Measurements from ENCODE around the gene NUDT8.
A peak's percentile ranks its signal among the peaks of the same experiment; 100 is the strongest.
"Not testable (repeated sequence)": the region's sequence is repeated elsewhere in the genome, so short reads cannot be mapped to it uniquely, and the experiment has no call there.

NUDT8 gene

DNA sequence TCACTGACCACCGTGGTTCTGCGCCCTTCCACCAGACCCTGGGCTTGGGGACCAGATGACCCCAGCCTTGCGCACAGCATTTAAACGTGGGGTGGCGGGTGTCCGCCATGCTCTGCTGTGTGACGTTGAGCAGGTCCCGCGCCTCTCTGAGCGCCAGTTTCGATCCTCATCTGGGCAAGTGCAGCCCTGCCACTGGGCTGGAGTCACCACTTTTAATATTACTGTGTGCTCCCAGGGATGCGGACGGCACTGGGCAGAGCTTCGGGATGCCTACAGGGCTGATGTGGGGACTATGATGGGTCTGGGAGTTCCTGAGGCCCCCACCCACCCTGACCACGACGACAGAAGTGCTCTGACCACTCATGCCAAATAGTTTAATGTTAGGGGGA lies 1.2 kb upstream of the NUDT8 start:
- H3K9ac ChIP-seq (ENCODE audit: low read depth, low read length): peak overlapping the region; percentile 72; the same call in 1 of the 2 replicates
- no peaks in the 10 kb centered on the region for H3K9me3 ChIP-seq (ENCODE audit: control insufficient read depth, insufficient read depth, low read length)
- H3K36me3 ChIP-seq (ENCODE audit: insufficient read depth, low read length): no peaks in the 10 kb centered on the region
- H3K4me1 ChIP-seq (ENCODE audit: insufficient read depth, low read length): peaks cover 5% of the 10 kb centered on the region; the same call in 1 of the 2 replicates

DNA sequence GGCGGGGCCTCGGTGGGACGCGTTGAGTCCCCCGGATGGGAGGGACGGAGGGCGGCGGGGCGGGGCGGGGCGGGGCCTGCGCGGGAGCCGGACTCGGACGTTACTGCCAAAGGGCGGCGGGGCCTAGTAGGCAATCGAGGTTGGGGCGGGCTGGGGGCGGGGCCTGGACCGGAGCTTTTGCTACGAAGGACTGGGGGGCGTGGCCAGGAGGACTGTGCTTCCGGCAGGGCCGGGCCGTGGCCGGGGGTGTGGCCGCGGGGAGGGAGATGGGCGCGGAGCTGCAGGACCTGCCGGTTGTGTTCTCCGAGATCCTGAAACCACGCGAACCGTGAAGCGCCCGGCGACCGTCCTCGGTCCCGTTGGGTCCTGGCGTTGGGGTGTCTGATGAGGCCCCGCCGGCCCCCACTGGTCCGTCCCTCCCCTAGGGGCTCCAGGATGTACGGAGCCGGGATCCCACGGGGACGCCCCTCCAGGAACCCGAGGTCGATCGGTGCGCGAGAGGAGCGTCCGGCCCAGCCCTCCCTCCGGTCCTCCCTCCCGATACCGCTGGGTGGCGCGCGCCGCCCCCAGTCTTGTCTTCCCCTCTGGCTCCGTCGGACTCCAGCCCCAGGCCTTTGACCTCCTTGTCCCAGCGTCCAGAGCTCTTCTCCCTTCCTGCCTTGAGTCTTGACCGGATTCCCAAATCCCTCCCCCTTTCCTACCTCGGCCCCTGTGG lies 648 bp upstream of the NUDT8 start:
- Histone ChIP-seq H3K4me1 (ENCODE audit: insufficient read depth, low read length) (peaks cover 5% of the 10 kb centered on the region; the same call in 1 of the 2 replicates), H3K9ac (ENCODE audit: low read depth, low read length) (peak overlapping the region; percentile 72), H3K36me3 (ENCODE audit: insufficient read depth, low read length) (no peaks in the 10 kb centered on the region), H3K9me3 (ENCODE audit: control insufficient read depth, insufficient read depth, low read length) (no peaks in the 10 kb centered on the region)

DNA sequence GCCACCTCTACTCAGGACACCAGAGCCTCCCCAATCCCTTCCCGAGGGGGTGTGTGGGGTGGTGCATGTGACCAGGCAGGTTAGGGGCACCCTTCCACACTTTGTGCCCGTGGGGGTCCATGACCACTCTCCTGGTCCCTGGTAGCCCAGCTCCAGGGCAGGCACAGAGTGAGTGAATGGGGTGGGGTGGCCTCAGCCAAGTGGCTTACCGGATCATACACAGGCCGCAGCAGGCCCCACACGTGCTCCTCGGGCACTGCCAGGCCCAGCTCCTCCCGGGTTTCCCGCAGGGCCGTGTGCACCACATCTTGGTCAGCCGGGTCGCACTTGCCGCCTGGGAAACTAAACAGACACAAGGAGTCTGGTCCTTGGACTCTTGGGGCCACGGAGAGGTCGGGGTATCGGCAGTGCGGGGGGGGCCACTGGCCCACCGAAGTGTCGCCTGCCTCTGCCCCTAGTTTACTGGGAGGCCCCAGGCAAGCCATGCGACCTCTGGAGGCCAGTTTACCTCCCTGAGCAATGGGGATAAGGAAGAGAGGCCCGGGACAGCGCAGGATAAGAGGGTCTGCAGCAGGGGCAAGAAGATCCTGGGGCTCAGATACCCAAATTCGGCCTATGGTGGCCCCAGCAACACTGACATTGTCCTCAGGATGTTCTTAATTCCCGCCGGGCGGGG lies 889 bp downstream of the NUDT8 start:
- Histone ChIP-seq H3K9ac (ENCODE audit: low read depth, low read length) (peak overlapping the region; percentile 48; the same call in 1 of the 2 replicates), H3K9me3 (ENCODE audit: control insufficient read depth, insufficient read depth, low read length) (no peaks in the 10 kb centered on the region), H3K36me3 (ENCODE audit: insufficient read depth, low read length) (no peaks in the 10 kb centered on the region), H3K4me1 (ENCODE audit: insufficient read depth, low read length) (peaks cover 5% of the 10 kb centered on the region; the same call in 1 of the 2 replicates)

- Histone ChIP-seq H3K9ac (ENCODE audit: low read depth, low read length) (no peak overlapping the region), H3K36me3 (ENCODE audit: insufficient read depth, low read length) (no peaks in the 10 kb centered on the region), H3K4me1 (ENCODE audit: insufficient read depth, low read length) (peaks cover 5% of the 10 kb centered on the region; the same call in 1 of the 2 replicates), H3K9me3 (ENCODE audit: control insufficient read depth, insufficient read depth, low read length) (no peaks in the 10 kb centered on the region)
These were observed 1.7 kb downstream of the NUDT8 start for GRCh38 chr11:67627812-67628624.

GRCh38 chr11:67627441-67627811 lies 2.3 kb downstream of the NUDT8 start:
- Histone ChIP-seq H3K9me3 (ENCODE audit: control insufficient read depth, insufficient read depth, low read length) (no peaks in the 10 kb centered on the region), H3K4me1 (ENCODE audit: insufficient read depth, low read length) (peaks cover 5% of the 10 kb centered on the region; the same call in 1 of the 2 replicates), H3K36me3 (ENCODE audit: insufficient read depth, low read length) (no peaks in the 10 kb centered on the region), H3K9ac (ENCODE audit: low read depth, low read length) (no peak overlapping the region)

GRCh38 chr11:67626970-67627369 lies 2.8 kb downstream of the NUDT8 start:
- Histone ChIP-seq H3K36me3 (ENCODE audit: insufficient read depth, low read length) (no peaks in the 10 kb centered on the region), H3K9me3 (ENCODE audit: control insufficient read depth, insufficient read depth, low read length) (no peaks in the 10 kb centered on the region), H3K4me1 (ENCODE audit: insufficient read depth, low read length) (peaks cover 5% of the 10 kb centered on the region; the same call in 1 of the 2 replicates), H3K9ac (ENCODE audit: low read depth, low read length) (no peak overlapping the region)

GRCh38 chr11:67626131-67626833 lies 3.5 kb downstream of the NUDT8 start:
- not testable (repeated sequence) for H3K36me3 ChIP-seq (ENCODE audit: insufficient read depth, low read length); H3K9me3 ChIP-seq (ENCODE audit: control insufficient read depth, insufficient read depth, low read length); H3K9ac ChIP-seq (ENCODE audit: low read depth, low read length); H3K4me1 ChIP-seq (ENCODE audit: insufficient read depth, low read length)

DNA sequence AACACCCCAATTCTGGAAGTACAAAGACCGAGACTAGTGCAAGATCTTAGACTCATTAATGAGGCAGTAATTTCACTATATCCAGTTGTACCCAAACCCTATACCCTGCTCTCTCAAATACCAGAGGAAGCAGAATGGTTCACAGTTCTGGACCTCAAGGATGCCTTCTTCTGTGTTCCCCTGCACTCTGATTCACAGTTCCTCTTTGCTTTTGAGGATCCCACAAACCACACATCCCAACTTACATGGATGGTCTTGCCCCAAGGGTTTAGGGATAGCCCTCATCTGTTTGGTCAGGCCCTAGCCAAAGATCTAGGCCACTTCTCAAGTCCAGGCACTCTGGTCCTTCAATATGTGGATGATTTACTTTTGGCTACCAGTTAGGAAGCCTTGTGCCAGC lies 5.9 kb downstream of the NUDT8 start:
- not testable (repeated sequence) for H3K9me3 ChIP-seq (ENCODE audit: control insufficient read depth, insufficient read depth, low read length); H3K36me3 ChIP-seq (ENCODE audit: insufficient read depth, low read length); H3K4me1 ChIP-seq (ENCODE audit: insufficient read depth, low read length); H3K9ac ChIP-seq (ENCODE audit: low read depth, low read length)

- not testable (repeated sequence) for H3K9me3 ChIP-seq (ENCODE audit: control insufficient read depth, insufficient read depth, low read length); H3K4me1 ChIP-seq (ENCODE audit: insufficient read depth, low read length); H3K36me3 ChIP-seq (ENCODE audit: insufficient read depth, low read length)
These were observed 6.8 kb downstream of the NUDT8 start for GRCh38 chr11:67622905-67623304.

DNA sequence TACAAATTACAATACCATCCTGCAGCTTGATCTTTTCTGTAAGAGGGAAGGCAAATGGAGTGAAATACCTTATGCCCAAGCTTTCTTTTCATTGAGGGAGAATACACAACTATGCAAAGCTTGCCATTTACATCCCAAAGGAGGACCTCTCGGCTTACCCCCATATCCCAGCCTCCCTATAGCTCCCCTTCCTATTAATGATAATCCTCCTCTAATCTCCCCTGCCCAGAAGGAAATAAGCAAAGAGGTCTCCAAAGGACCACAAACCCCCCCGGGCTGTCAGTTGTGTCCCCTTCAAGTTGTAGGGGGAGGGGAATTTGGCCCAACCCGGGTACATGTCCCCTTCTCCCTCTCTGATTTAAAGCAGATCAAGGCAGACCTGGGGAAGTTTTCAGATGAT lies 7.8 kb downstream of the NUDT8 start:
- peak overlapping the region; percentile 83; the same call in 1 of the 2 replicates for H3K9ac ChIP-seq (ENCODE audit: low read depth, low read length)

More at GRCh38 chr11:67622905-67623304, 6.8 kb downstream of the NUDT8 start:
- not testable (repeated sequence) for H3K9ac ChIP-seq (ENCODE audit: low read depth, low read length)

GRCh38 chr11:67620621-67621020 lies 9.1 kb downstream of the NUDT8 start:
- not testable (repeated sequence) for H3K36me3 ChIP-seq (ENCODE audit: insufficient read depth, low read length); H3K9me3 ChIP-seq (ENCODE audit: control insufficient read depth, insufficient read depth, low read length)
- Histone ChIP-seq H3K9ac (ENCODE audit: low read depth, low read length) (peak overlapping the region; percentile 83; the same call in 1 of the 2 replicates), H3K4me1 (ENCODE audit: insufficient read depth, low read length) (peaks cover 13% of the 10 kb centered on the region)

More for the DNA sequence above, 7.8 kb downstream of the NUDT8 start:
- not testable (repeated sequence) for H3K4me1 ChIP-seq (ENCODE audit: insufficient read depth, low read length); H3K9me3 ChIP-seq (ENCODE audit: control insufficient read depth, insufficient read depth, low read length); H3K36me3 ChIP-seq (ENCODE audit: insufficient read depth, low read length)

DNA sequence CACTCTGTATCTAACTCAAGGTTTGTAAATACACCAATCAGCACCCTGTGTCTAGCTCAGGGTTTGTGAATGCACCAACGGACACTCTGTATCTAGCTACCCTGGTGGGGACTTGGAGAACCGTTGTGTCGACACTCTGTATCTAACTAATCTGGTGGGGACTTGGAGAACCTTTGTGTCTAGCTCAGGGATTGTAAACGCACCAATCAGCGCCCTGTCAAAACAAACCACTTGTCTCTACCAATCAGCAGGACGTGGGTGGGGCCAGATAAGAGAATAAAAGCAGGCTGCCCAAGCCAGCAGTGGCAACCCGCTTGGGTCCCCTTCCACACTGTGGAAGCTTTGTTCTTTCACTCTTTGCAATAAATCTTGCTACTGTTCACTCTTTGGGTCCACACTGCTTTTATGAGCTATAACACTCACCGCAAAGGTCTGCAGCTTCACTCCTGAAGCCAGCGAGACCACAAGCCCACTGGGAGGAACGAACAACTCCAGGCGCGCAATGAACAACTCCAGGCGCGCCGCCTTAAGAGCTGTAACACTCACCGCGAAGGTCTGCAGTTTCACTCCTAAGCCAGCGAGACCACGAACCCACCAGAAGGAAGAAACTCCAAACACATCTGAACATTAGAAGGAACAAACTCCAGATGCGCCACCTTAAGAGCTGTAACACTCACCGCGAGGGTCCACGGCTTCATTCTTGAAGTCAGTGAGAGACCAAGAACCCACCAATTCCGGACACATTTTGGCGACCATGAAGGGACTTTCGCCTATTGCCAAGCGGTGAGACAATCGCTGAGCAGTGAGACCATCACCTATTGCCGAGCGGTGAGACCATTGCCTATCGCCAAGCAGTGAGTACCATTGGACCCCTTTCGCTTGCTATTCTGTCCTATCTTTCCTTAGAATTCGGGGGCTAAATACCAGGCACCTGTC lies 9.8 kb downstream of the NUDT8 start:
- H3K9ac ChIP-seq (ENCODE audit: low read depth, low read length): peak overlapping the region; percentile 83; the same call in 1 of the 2 replicates
- H3K4me1 ChIP-seq (ENCODE audit: insufficient read depth, low read length): peaks cover 13% of the 10 kb centered on the region

GRCh38 chr11:67618901-67619659 lies 10.7 kb downstream of the NUDT8 start:
- H3K9me3 ChIP-seq (ENCODE audit: control insufficient read depth, insufficient read depth, low read length); H3K36me3 ChIP-seq (ENCODE audit: insufficient read depth, low read length): not testable (repeated sequence)
- Histone ChIP-seq H3K9ac (ENCODE audit: low read depth, low read length) (peak overlapping the region; percentile 30; the same call in 1 of the 2 replicates), H3K4me1 (ENCODE audit: insufficient read depth, low read length) (peaks cover 20% of the 10 kb centered on the region)

More for the DNA sequence above, 9.8 kb downstream of the NUDT8 start:
- H3K9me3 ChIP-seq (ENCODE audit: control insufficient read depth, insufficient read depth, low read length); H3K36me3 ChIP-seq (ENCODE audit: insufficient read depth, low read length): not testable (repeated sequence)

All from ES-I3 (cell line).